ENCODE measurements around the gene IL22RA1. TPM values are rescaled to one million over a fixed set of nuclear protein-coding genes. Genes with fewer than 3 reads are reported as not detected.

The IL22RA1 gene
- total RNA-seq, 1 experiment from 2014 or later = 1.2 TPM

GRCh38 chr1:24126672-24127023, 16.3 kb downstream of the IL22RA1 start:
- Histone ChIP-seq H3F3A (ENCODE audit: low read length, unreplicated experiment) (no peaks in the 10 kb centered on the region), H3K4me2 (ENCODE audit: low read length) (no peak overlapping the region), H3K9me3 (ENCODE audit: low read length) (no peaks in the 10 kb centered on the region), H3K79me2 (ENCODE audit: low read length) (no peaks in the 10 kb centered on the region), H3K4me3 (ENCODE audit: low read length) (no peak overlapping the region), H3K27ac (ENCODE audit: low read length) (no peak overlapping the region), H3K36me3 (ENCODE audit: low read depth, low read length) (no peaks in the 10 kb centered on the region; the same call in 1 of the 2 replicates), H2AFZ (ENCODE audit: low read length) (no peak overlapping the region), H3K9me2 (replicated peaks; ENCODE audit: low read length) (no peaks in the 10 kb centered on the region), H3K27me3 (ENCODE audit: low read length) (no peaks in the 10 kb centered on the region), H4K20me1 (ENCODE audit: low read length) (no peaks in the 10 kb centered on the region), H3K4me1 (ENCODE audit: insufficient read depth, low read length) (no peaks in the 10 kb centered on the region), H3K9ac (ENCODE audit: low read length) (no peak overlapping the region)
- ChIA-PET POLR2A (ENCODE audit: unreplicated experiment) (no interaction called here), CTCF (no interaction called here)
- no TSS peak for BruUV-seq (replicated peaks)
- intact Hi-C loops (cut with micrococcal nuclease) = no loop called here
- TF ChIP-seq EZH2phosphoT487 (IDR thresholded peaks at IDR 0.05; ENCODE audit: borderline replicate concordance, low read length) (no peak), EZH2 (IDR thresholded peaks at IDR 0.05; ENCODE audit: low read length, unreplicated experiment) (no peak)
- TF ChIP-seq, protein P1, sequence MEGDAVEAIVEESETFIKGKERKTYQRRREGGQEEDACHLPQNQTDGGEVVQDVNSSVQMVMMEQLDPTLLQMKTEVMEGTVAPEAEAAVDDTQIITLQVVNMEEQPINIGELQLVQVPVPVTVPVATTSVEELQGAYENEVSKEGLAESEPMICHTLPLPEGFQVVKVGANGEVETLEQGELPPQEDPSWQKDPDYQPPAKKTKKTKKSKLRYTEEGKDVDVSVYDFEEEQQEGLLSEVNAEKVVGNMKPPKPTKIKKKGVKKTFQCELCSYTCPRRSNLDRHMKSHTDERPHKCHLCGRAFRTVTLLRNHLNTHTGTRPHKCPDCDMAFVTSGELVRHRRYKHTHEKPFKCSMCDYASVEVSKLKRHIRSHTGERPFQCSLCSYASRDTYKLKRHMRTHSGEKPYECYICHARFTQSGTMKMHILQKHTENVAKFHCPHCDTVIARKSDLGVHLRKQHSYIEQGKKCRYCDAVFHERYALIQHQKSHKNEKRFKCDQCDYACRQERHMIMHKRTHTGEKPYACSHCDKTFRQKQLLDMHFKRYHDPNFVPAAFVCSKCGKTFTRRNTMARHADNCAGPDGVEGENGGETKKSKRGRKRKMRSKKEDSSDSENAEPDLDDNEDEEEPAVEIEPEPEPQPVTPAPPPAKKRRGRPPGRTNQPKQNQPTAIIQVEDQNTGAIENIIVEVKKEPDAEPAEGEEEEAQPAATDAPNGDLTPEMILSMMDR (conservative IDR thresholded peaks at IDR 0.05; ENCODE audit: low read depth, low read length) = no peak
- ATAC-seq (no peak), DNase-seq (no peak)

DNA sequence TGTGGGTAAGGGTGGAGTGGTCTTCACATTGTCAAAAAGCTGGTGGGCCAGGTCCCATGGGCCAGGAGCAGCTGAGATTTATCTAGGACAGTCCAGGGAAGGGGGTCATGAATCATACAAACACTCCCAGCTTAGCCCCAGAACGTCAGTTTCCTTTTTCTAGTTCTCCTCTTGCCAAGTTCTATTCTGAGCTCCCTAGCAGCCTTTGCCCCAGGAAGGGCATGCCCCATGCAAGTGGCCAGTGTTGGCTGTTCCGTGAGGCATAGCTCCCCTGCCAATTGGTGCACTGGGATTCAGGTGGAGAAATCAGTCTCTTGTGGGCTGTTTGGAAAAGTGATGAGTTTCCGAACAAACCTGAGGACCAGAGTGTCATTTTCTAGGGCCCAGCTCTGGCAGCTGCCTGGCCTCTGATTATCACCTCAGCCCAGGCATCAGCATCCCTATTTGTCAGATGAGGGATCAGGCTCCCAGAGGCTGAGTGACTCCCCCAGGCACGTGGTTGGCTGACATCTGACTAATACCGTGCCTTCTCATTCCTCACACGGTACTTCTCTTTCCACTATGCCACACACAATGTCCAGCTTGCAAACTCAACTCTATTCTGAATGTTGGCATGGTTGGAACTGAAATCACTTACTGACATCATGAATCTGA, 16.8 kb downstream of the IL22RA1 start:
- CTCF ChIA-PET = no interaction called here
- Histone ChIP-seq H3K9ac (ENCODE audit: low read length) (no peak overlapping the region), H3K27me3 (ENCODE audit: low read length) (no peaks in the 10 kb centered on the region), H3F3A (ENCODE audit: low read length, unreplicated experiment) (no peaks in the 10 kb centered on the region), H3K79me2 (ENCODE audit: low read length) (no peaks in the 10 kb centered on the region), H3K9me2 (replicated peaks; ENCODE audit: low read length) (no peaks in the 10 kb centered on the region), H3K9me3 (ENCODE audit: low read length) (no peaks in the 10 kb centered on the region), H3K4me3 (ENCODE audit: low read length) (no peak overlapping the region), H4K20me1 (ENCODE audit: low read length) (no peaks in the 10 kb centered on the region), H3K4me2 (ENCODE audit: low read length) (no peak overlapping the region), H3K4me1 (ENCODE audit: insufficient read depth, low read length) (no peaks in the 10 kb centered on the region), H2AFZ (ENCODE audit: low read length) (no peak overlapping the region), H3K27ac (ENCODE audit: low read length) (no peak overlapping the region), H3K36me3 (ENCODE audit: low read depth, low read length) (no peaks in the 10 kb centered on the region; the same call in 1 of the 2 replicates)
- ATAC-seq (no peak), DNase-seq (no peak)
- TF ChIP-seq EZH2 (IDR thresholded peaks at IDR 0.05; ENCODE audit: low read length, unreplicated experiment) (no peak), EZH2phosphoT487 (IDR thresholded peaks at IDR 0.05; ENCODE audit: borderline replicate concordance, low read length) (no peak)
- TF ChIP-seq, protein P1 (conservative IDR thresholded peaks at IDR 0.05; ENCODE audit: low read depth, low read length) = no peak
- intact Hi-C loops (cut with micrococcal nuclease) = no loop called here
- POLR2A ChIA-PET (ENCODE audit: unreplicated experiment) = no interaction called here
- BruUV-seq (replicated peaks) = no TSS peak

DNA sequence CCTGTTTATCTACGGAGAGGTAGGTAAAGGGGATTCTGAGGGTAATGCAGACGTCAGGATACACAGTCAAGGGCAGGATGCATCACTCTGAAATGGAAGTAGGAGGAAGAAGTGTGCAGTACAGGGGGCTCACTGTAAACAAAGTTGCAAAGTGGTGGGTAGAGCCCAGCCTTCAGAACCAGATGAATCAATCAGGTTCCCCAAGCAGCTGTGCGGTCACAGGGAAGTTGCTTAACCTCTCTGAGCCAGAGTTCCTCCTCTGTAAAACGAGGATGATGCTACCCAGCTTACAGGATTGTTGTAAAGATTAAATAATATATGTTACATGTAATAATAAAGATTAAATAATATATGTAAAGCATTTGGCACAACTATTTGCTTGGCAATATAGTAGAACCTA, 17.5 kb downstream of the IL22RA1 start:
- intact Hi-C loops (cut with micrococcal nuclease) = no loop called here
- Histone ChIP-seq H3K4me3 (ENCODE audit: low read length) (no peak overlapping the region), H3K4me1 (ENCODE audit: insufficient read depth, low read length) (peaks cover under 1% of the 10 kb centered on the region; the same call in 1 of the 2 replicates), H4K20me1 (ENCODE audit: low read length) (no peaks in the 10 kb centered on the region), H3K36me3 (ENCODE audit: low read depth, low read length) (no peaks in the 10 kb centered on the region; the same call in 1 of the 2 replicates), H3K27me3 (ENCODE audit: low read length) (no peaks in the 10 kb centered on the region), H3K4me2 (ENCODE audit: low read length) (no peak overlapping the region), H3K9ac (ENCODE audit: low read length) (no peak overlapping the region), H3F3A (ENCODE audit: low read length, unreplicated experiment) (no peaks in the 10 kb centered on the region), H3K27ac (ENCODE audit: low read length) (no peak overlapping the region), H3K9me2 (replicated peaks; ENCODE audit: low read length) (no peaks in the 10 kb centered on the region), H3K9me3 (ENCODE audit: low read length) (no peaks in the 10 kb centered on the region), H3K79me2 (ENCODE audit: low read length) (no peaks in the 10 kb centered on the region), H2AFZ (ENCODE audit: low read length) (no peak overlapping the region)
- BruUV-seq (replicated peaks) = no TSS peak
- DNase-seq = no peak
- POLR2A ChIA-PET (ENCODE audit: unreplicated experiment) = no interaction called here
- no peak for ATAC-seq
- TF ChIP-seq, protein P1 (conservative IDR thresholded peaks at IDR 0.05; ENCODE audit: low read depth, low read length) = no peak
- TF ChIP-seq EZH2 (IDR thresholded peaks at IDR 0.05; ENCODE audit: low read length, unreplicated experiment) (no peak), EZH2phosphoT487 (IDR thresholded peaks at IDR 0.05; ENCODE audit: borderline replicate concordance, low read length) (no peak)
- CTCF ChIA-PET = no interaction called here

All from PC-3 (cell line).